Motor neuron (in vitro differentiated cells): ENCODE results near the gene UBB. TPM values are rescaled to one million over a fixed set of nuclear protein-coding genes. Genes with fewer than 3 reads are reported as not detected.

Experiments used
- ATAC-seq, 8 experiments: fragments of 200-7000 bp; cut with Tn5 transposase; replicated peaks in 6 of 8; 2 replicates each; pipeline ENCODE4 v1.8.0; 2021; ENCODE audit warnings: mild to moderate bottlenecking in 8 of 8, moderate library complexity in 8 of 8
- H3K27ac ChIP-seq, 2 donors: fragments of 250-450 bp; sonication (Bioruptor Pico); 2 replicates each; pipeline ENCODE4 v1.9.0; 2021; ENCODE audit warnings: antibody characterized with exemption in 2 of 2, mild to moderate bottlenecking in 2 of 2, moderate library complexity in 1 of 2
- H3K4me1 ChIP-seq, 2 donors: fragments of 250-450 bp; sonication (Bioruptor Pico); replicated peaks in 1 of 2; 2 replicates each; pipeline ENCODE4 v1.6.1; 2021; ENCODE audit warnings: antibody characterized with exemption in 2 of 2, mild to moderate bottlenecking in 2 of 2, moderate library complexity in 1 of 2
- H3K4me3 ChIP-seq, 5 donors: fragments of 250-450 bp; sonication (Bioruptor Pico); 2 replicates each; pipeline ENCODE4 v1.9.0; 2021; ENCODE audit warnings: antibody characterized with exemption in 5 of 5, mild to moderate bottlenecking in 5 of 5, moderate library complexity in 4 of 5
- WGBS, 10 experiments: fragments of 450-650 bp; shearing (Covaris generic); methylation state at CpG; one replicate each; pipeline ENCODE4 v1.0.0; 2022; 5-methylcytosine and 5-hydroxymethylcytosine counted together
- in situ Hi-C, 9 experiments: fragments of 400-800 bp; cut with MboI; loops; one replicate each; pipeline ENCODE4 v1.15.0; 2021; ENCODE audit warnings: low sequenced_read_pairs in 9 of 9, low pct_unique_long_range_greater_than_20kb in 2 of 9; ENCODE audit not compliant: unreplicated experiment in 9 of 9
- total RNA-seq, 8 experiments: library from RNA; unstranded; fragments of 300-600 nt; gene quantifications; 2 replicates each; pipeline versions ENCODE4 v1.2.3 to v1.2.4, GENCODE V29; 2022

UBB gene
- total RNA-seq, 8 experiments from 2014 or later, result 1,301 to 2,415 (median 1,636) TPM

GRCh38 chr17:16406742-16407674 lies 26.1 kb downstream of the UBB start:
- H3K4me3 ChIP-seq, result peak overlapping the region; percentile 19 to 32 (median 28)
- in situ Hi-C loops, result loop anchor here in 1 of 9 experiments (25.0 kb wide), 1 partner anchor 95 kb away; no protein-coding TSS in a partner anchor
- H3K27ac ChIP-seq, result peak overlapping the region in 1 of 2 donors; percentile 4
- peaks cover 0 to 8% of the 10 kb centered on the region in 2 donors for H3K4me1 ChIP-seq
- ATAC-seq, result peak; percentile 70 to 85 (median 78)
- 6 to 72% (median 50%) methylated on average over 2 to 16 of the region's 67 CpGs; no CpG with 5 or more reads in 3 of the 10 experiments for WGBS, 10 experiments

- peak overlapping the region in 1 of 2 donors; percentile 45 for H3K27ac ChIP-seq
- H3K4me3 ChIP-seq, result peak overlapping the region in 2 of 5 donors; percentile 9 to 10
- 0 to 100% (median 57%) methylated on average over 1 to 4 of the region's 14 CpGs for WGBS, 10 experiments
- in situ Hi-C loops, result loop anchor here in 1 of 9 experiments (25.0 kb wide), 1 partner anchor 96 kb away; no protein-coding TSS in a partner anchor
- peaks cover 0 to 8% of the 10 kb centered on the region in 2 donors for H3K4me1 ChIP-seq
- peak; percentile 35 to 66 (median 54) for ATAC-seq
Observed at GRCh38 chr17:16407911-16408588, 27.2 kb downstream of the UBB start.

GRCh38 chr17:16415031-16415924 lies 34.4 kb downstream of the UBB start, which contains the start of gene TRPV2:
Gene TRPV2, plus strand, starts transcription at chr17:16415571. Its CDS starts 2,098 bp downstream, at chr17:16417669.
- ATAC-seq, result peak in 7 of 8 experiments; percentile 7 to 66 (median 58)
- peak within 1 kb of the TSS in 2 of 5 donors; percentile 8 to 13 for H3K4me3 ChIP-seq
- in situ Hi-C loops, result loop anchor here in 1 of 9 experiments (25.0 kb wide), 1 partner anchor 103 kb away; no protein-coding TSS in a partner anchor

GRCh38 chr17:16417399-16417798 lies 36.5 kb downstream of the UBB start:
- in situ Hi-C loops, result loop anchor here in 1 of 9 experiments (25.0 kb wide), 1 partner anchor 105 kb away; no protein-coding TSS in a partner anchor
- no peak for ATAC-seq
- H3K27ac ChIP-seq, result no peak overlapping the region
- H3K4me1 ChIP-seq, result peaks cover 7 to 18% of the 10 kb centered on the region in 2 donors
- 92 to 100% (median 98%) methylated on average over 2 to 6 of the region's 7 CpGs; no CpG with 5 or more reads in 6 of the 10 experiments for WGBS, 10 experiments
- no peak overlapping the region for H3K4me3 ChIP-seq

More at GRCh38 chr17:16415031-16415924, 34.4 kb downstream of the UBB start, which contains the start of gene TRPV2:
- 0 to 80% (median 26%) methylated on average over 1 to 7 of the region's 21 CpGs; no CpG with 5 or more reads in 6 of the 10 experiments for WGBS, 10 experiments
- Histone ChIP-seq H3K27ac (no peak within 1 kb of the TSS), H3K4me1 (peaks cover 7 to 18% of the 10 kb centered on the region in 2 donors)

- no peak for ATAC-seq
- in situ Hi-C loops, result loop anchor here in 1 of 9 experiments (25.0 kb wide), 1 partner anchor 106 kb away; no protein-coding TSS in a partner anchor
- 43 to 82% methylated on average over 2 of the region's 7 CpGs; no CpG with 5 or more reads in 8 of the 10 experiments for WGBS, 10 experiments
- Histone ChIP-seq H3K27ac (no peak overlapping the region), H3K4me3 (no peak overlapping the region), H3K4me1 (peaks cover 7 to 18% of the 10 kb centered on the region in 2 donors)
Observed at GRCh38 chr17:16417896-16418684, 37.2 kb downstream of the UBB start.

GRCh38 chr17:16418685-16419068 lies 37.8 kb downstream of the UBB start:
- Histone ChIP-seq H3K27ac (no peak overlapping the region), H3K4me3 (no peak overlapping the region), H3K4me1 (peaks cover 7 to 18% of the 10 kb centered on the region in 2 donors)
- in situ Hi-C loops, result loop anchor here in 1 of 9 experiments (25.0 kb wide), 1 partner anchor 106 kb away; no protein-coding TSS in a partner anchor
- peak in 4 of 8 experiments; percentile 4 to 7 (median 6) for ATAC-seq
- WGBS, 10 experiments, result 100% methylated on average over 1 of the region's 2 CpGs; no CpG with 5 or more reads in 8 of the 10 experiments

- Histone ChIP-seq H3K4me3 (no peak overlapping the region), H3K4me1 (peaks cover 7 to 18% of the 10 kb centered on the region in 2 donors), H3K27ac (peak overlapping the region in 1 of 2 donors; percentile 39)
- in situ Hi-C loops, result loop anchor here in 1 of 9 experiments (25.0 kb wide), 1 partner anchor 107 kb away; no protein-coding TSS in a partner anchor
- WGBS, 10 experiments, result 7 to 83% (median 60%) methylated on average over 1 to 4 of the region's 8 CpGs; no CpG with 5 or more reads in 3 of the 10 experiments
- peak; percentile 59 to 89 (median 83) for ATAC-seq
Observed at GRCh38 chr17:16419074-16419928, 38.4 kb downstream of the UBB start.

GRCh38 chr17:16419929-16420271 lies 39.0 kb downstream of the UBB start:
- peak in 1 of 8 experiments; percentile 10 for ATAC-seq
- 48 to 100% (median 95%) methylated on average over 2 to 8 of the region's 10 CpGs; no CpG with 5 or more reads in 7 of the 10 experiments for WGBS, 10 experiments
- in situ Hi-C loops, result loop anchor here in 1 of 9 experiments (25.0 kb wide), 1 partner anchor 108 kb away; no protein-coding TSS in a partner anchor
- H3K4me1 ChIP-seq, result peaks cover 7 to 18% of the 10 kb centered on the region in 2 donors
- H3K27ac ChIP-seq, result no peak overlapping the region
- H3K4me3 ChIP-seq, result no peak overlapping the region

GRCh38 chr17:16422416-16422815 lies 41.5 kb downstream of the UBB start:
- in situ Hi-C loops, result loop anchor here in 1 of 9 experiments (25.0 kb wide), 1 partner anchor 110 kb away; no protein-coding TSS in a partner anchor
- WGBS, 10 experiments, result 71 to 100% (median 100%) methylated on average over 1 to 3 of the region's 7 CpGs; no CpG with 5 or more reads in 5 of the 10 experiments

GRCh38 chr17:16423226-16423872 lies 42.5 kb downstream of the UBB start:
- Histone ChIP-seq H3K4me1 (peaks cover 0 to 8% of the 10 kb centered on the region in 2 donors), H3K27ac (no peak overlapping the region), H3K4me3 (no peak overlapping the region)
- ATAC-seq, result no peak
- WGBS, 10 experiments, result 96 to 100% (median 99%) methylated on average over 2 to 10 of the region's 10 CpGs; no CpG with 5 or more reads in 4 of the 10 experiments
- in situ Hi-C loops, result loop anchor here in 1 of 9 experiments (25.0 kb wide), 1 partner anchor 111 kb away; no protein-coding TSS in a partner anchor

More at GRCh38 chr17:16422416-16422815, 41.5 kb downstream of the UBB start:
- Histone ChIP-seq H3K27ac (no peak overlapping the region), H3K4me1 (peaks cover 0 to 8% of the 10 kb centered on the region in 2 donors), H3K4me3 (no peak overlapping the region)
- no peak for ATAC-seq
